Measurements from ENCODE around the gene TEK.

The TEK gene

DNA sequence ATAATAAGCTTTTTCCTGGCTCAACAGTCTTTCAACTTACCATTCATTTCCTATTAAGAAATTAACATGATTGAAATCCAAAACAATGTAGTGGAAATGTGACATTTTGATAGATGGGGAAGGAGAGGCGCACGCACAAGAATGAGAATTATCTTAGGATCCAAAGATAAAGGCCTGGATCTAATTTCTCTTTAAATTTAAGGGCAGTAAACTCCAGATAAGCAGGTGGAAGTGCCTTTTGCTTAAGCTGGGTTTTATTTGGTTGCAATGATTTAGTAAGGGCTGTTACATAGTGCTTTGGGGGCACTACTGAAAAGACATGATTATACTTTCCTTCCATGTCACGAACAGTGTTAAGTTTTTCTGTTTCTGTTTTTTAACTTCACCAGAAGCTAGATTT, 170.6 kb downstream of the TEK start:
- Histone ChIP-seq H2AFZ (ENCODE audit: low read depth) (no peak overlapping the region), H3K36me3 (ENCODE audit: insufficient read depth) (no peaks in the 10 kb centered on the region), H3K4me2 (no peak overlapping the region), H3K4me3 (IDR thresholded peaks at IDR 0.05; ENCODE audit: insufficient read depth, low read depth, low read length) (no peak overlapping the region), H3K79me2 (ENCODE audit: insufficient read depth, low read depth) (no peaks in the 10 kb centered on the region), H4K20me1 (ENCODE audit: insufficient read depth) (no peaks in the 10 kb centered on the region), H3K9ac (no peak overlapping the region), H3K27ac (no peak overlapping the region), H3K4me1 (ENCODE audit: low read depth, poor library complexity, severe bottlenecking) (no peaks in the 10 kb centered on the region), H3K27me3 (ENCODE audit: insufficient read depth, low read depth) (no peaks in the 10 kb centered on the region)
- TF ChIP-seq, protein P1, sequence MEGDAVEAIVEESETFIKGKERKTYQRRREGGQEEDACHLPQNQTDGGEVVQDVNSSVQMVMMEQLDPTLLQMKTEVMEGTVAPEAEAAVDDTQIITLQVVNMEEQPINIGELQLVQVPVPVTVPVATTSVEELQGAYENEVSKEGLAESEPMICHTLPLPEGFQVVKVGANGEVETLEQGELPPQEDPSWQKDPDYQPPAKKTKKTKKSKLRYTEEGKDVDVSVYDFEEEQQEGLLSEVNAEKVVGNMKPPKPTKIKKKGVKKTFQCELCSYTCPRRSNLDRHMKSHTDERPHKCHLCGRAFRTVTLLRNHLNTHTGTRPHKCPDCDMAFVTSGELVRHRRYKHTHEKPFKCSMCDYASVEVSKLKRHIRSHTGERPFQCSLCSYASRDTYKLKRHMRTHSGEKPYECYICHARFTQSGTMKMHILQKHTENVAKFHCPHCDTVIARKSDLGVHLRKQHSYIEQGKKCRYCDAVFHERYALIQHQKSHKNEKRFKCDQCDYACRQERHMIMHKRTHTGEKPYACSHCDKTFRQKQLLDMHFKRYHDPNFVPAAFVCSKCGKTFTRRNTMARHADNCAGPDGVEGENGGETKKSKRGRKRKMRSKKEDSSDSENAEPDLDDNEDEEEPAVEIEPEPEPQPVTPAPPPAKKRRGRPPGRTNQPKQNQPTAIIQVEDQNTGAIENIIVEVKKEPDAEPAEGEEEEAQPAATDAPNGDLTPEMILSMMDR (conservative IDR thresholded peaks at IDR 0.05; ENCODE audit: low read depth, low read length): no peak

All from KMS-11 (cell line).